ENCODE results near the gene KIAA1217. TPM values are rescaled to one million over a fixed set of nuclear protein-coding genes. Genes with fewer than 3 reads are reported as not detected.

Gene KIAA1217
- total RNA-seq, 2 experiments from 2014 or later, result 0.67 to 1.3 TPM

GRCh38 chr10:24590697-24591457, 381.9 kb downstream of the KIAA1217 start:
- Mint-ChIP-seq H3K36me3 (ENCODE audit: low read depth) (peaks cover 26% of the 10 kb centered on the region), H3K27me3 (no peaks in the 10 kb centered on the region), H3K9me3 (no peaks in the 10 kb centered on the region), H3K27ac (no peak overlapping the region), H3K4me3 (no peak overlapping the region), H3K4me1 (ENCODE audit: low read depth) (peaks cover 3% of the 10 kb centered on the region)
- POLR2A ChIA-PET, result no interaction called here
- ATAC-seq (peak; percentile 37), DNase-seq (no peak)
- CTCF ChIA-PET, result no interaction called here
- no peak for TF ChIP-seq CTCF (IDR thresholded peaks at IDR 0.05)
- intact Hi-C loops (cut with micrococcal nuclease), result no loop called here

- ChIA-PET POLR2A (no interaction called here), CTCF (no interaction called here)
- no peak for DNase-seq
- Mint-ChIP-seq H3K9me3 (no peaks in the 10 kb centered on the region), H3K27ac (no peak overlapping the region), H3K4me1 (ENCODE audit: low read depth) (peaks cover 3% of the 10 kb centered on the region), H3K36me3 (ENCODE audit: low read depth) (peaks cover 18% of the 10 kb centered on the region), H3K4me3 (no peak overlapping the region), H3K27me3 (no peaks in the 10 kb centered on the region)
- intact Hi-C loops (cut with micrococcal nuclease), result no loop called here
- TF ChIP-seq CTCF (IDR thresholded peaks at IDR 0.05), result no peak
- no peak for ATAC-seq
These were observed 387.4 kb downstream of the KIAA1217 start for GRCh38 chr10:24596217-24596930.

- CTCF ChIA-PET, result no interaction called here
- H3K4me3 Mint-ChIP-seq, result no peak overlapping the region
- H3K27me3 Mint-ChIP-seq, result no peaks in the 10 kb centered on the region
- no peak for ATAC-seq
- TF ChIP-seq CTCF (IDR thresholded peaks at IDR 0.05), result no peak
- no peak overlapping the region for H3K27ac Mint-ChIP-seq
- intact Hi-C loops (cut with micrococcal nuclease), result no loop called here
- H3K36me3 Mint-ChIP-seq (ENCODE audit: low read depth), result peaks cover 15% of the 10 kb centered on the region
- H3K9me3 Mint-ChIP-seq, result no peaks in the 10 kb centered on the region
- peaks cover 6% of the 10 kb centered on the region for H3K4me1 Mint-ChIP-seq (ENCODE audit: low read depth)
- POLR2A ChIA-PET, result no interaction called here
- DNase-seq, result no peak
These were observed 388.5 kb downstream of the KIAA1217 start for GRCh38 chr10:24597426-24597825.

Small RNA genes within 50 kb of the gene (microRNA-seq; reads per million reads assigned to microRNA genes)
- gene MIR603 (ENCODE audit: borderline microRNAs expressed, borderline replicate concordance), result not detected
